GM12872 (cell line): Measurements from ENCODE around the gene DDX59.

Experiments
- CTCF ChIP-seq: IDR thresholded peaks from 3 replicates; pipeline ENCODE4 v1.5.1; 2011; ENCODE audit warnings: low read depth, mild to moderate bottlenecking, low read length, moderate library complexity; ENCODE audit not compliant: insufficient read depth

DDX59 gene

GRCh38 chr1:200669314-200670241, at the start of gene DDX59:
Gene DDX59, minus strand, starts transcription at chr1:200669907. Its CDS starts 3,167 bp downstream, at chr1:200666740.
- no peak for TF ChIP-seq CTCF

GRCh38 chr1:200714504-200715187, 44.9 kb upstream of the DDX59 start:
- no peak for TF ChIP-seq CTCF

GRCh38 chr1:200710166-200710565, 40.5 kb upstream of the DDX59 start:
- TF ChIP-seq CTCF: no peak

- TF ChIP-seq CTCF: no peak
These were observed 39.1 kb upstream of the DDX59 start for GRCh38 chr1:200708769-200709168.

GRCh38 chr1:200708161-200708560, 38.5 kb upstream of the DDX59 start:
- no peak for TF ChIP-seq CTCF

- no peak for TF ChIP-seq CTCF
These were observed 37.4 kb upstream of the DDX59 start for GRCh38 chr1:200707116-200707515.

- TF ChIP-seq CTCF: no peak
These were observed 36.6 kb upstream of the DDX59 start for GRCh38 chr1:200706111-200706814.
